ENCODE data around the gene CDKN1A.

GRCh38 chr6:36712816-36713215 is 34.3 kb downstream of the CDKN1A start:
- TF ChIP-seq CTCF (IDR thresholded peaks at IDR 0.05; ENCODE audit: low read depth, low read length), result no peak
- TF ChIP-seq EZH2phosphoT487 (IDR thresholded peaks at IDR 0.05; ENCODE audit: low read depth), result no peak

Measured in OCI-LY3 (cell line).